Keratinocyte (primary cell): ENCODE measurements around the gene WDR3.

Experiments used
- EZH2 ChIP-seq: IDR thresholded peaks from one replicate; pipeline ENCODE4 v1.6.1; 2012; ENCODE audit warnings: inconsistent platforms, mild to moderate bottlenecking, low read length, moderate library complexity
- TF ChIP-seq, protein P1 (sequence below), 3 experiments: IDR thresholded peaks in 1 of 3; conservative IDR thresholded peaks in 1 of 3; optimal IDR thresholded peaks in 1 of 3; 2 replicates in 2 of 3; 3 replicates in 1 of 3; pipeline versions ENCODE3 to v1.5.1; 2011; ENCODE audit warnings: low read length in 3 of 3, mild to moderate bottlenecking in 3 of 3, moderate library complexity in 2 of 3, control low read depth in 1 of 3, inconsistent platforms in 1 of 3; ENCODE audit not compliant: insufficient read depth in 2 of 3; ENCODE audit errors: extremely low read depth in 1 of 3

GRCh38 chr1:117985239-117985638 lies 55.7 kb downstream of the WDR3 start:
- TF ChIP-seq, protein P1, sequence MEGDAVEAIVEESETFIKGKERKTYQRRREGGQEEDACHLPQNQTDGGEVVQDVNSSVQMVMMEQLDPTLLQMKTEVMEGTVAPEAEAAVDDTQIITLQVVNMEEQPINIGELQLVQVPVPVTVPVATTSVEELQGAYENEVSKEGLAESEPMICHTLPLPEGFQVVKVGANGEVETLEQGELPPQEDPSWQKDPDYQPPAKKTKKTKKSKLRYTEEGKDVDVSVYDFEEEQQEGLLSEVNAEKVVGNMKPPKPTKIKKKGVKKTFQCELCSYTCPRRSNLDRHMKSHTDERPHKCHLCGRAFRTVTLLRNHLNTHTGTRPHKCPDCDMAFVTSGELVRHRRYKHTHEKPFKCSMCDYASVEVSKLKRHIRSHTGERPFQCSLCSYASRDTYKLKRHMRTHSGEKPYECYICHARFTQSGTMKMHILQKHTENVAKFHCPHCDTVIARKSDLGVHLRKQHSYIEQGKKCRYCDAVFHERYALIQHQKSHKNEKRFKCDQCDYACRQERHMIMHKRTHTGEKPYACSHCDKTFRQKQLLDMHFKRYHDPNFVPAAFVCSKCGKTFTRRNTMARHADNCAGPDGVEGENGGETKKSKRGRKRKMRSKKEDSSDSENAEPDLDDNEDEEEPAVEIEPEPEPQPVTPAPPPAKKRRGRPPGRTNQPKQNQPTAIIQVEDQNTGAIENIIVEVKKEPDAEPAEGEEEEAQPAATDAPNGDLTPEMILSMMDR (optimal IDR thresholded peaks at IDR 0.05 in 1 of 3, IDR thresholded peaks at IDR 0.05 in 1 of 3, conservative IDR thresholded peaks at IDR 0.05 in 1 of 3; ENCODE audit: extremely low read depth in 1 of 3, insufficient read depth in 2 of 3, low read length in 3 of 3), result no peak
- TF ChIP-seq EZH2, result no peak
